H9 (cell line): ENCODE measurements around the gene TMEM236. TPM values are rescaled to one million over a fixed set of nuclear protein-coding genes. Genes with fewer than 3 reads are reported as not detected.

ENCODE experiments used
- DNase-seq: peaks from one replicate; pipeline ENCODE4 v3.0.0-alpha.2; 2017
- H2AFZ ChIP-seq: one replicate; pipeline ENCODE4 v1.6.1; 2013; ENCODE audit warnings: mild to moderate bottlenecking, low read length, control low read depth, moderate library complexity
- H2AK5ac ChIP-seq: 2 replicates; pipeline ENCODE4 v1.6.1; 2013; ENCODE audit warnings: low read length, control low read depth, mixed read lengths; ENCODE audit not compliant: insufficient read length
- H2BK120ac ChIP-seq: one replicate; pipeline ENCODE4 v1.6.1; 2013; ENCODE audit warnings: low read depth, mild to moderate bottlenecking, low read length, control low read depth, inconsistent platforms; ENCODE audit not compliant: poor library complexity, severe bottlenecking
- H2BK12ac ChIP-seq: 2 replicates; pipeline ENCODE4 v1.6.1; 2013; ENCODE audit warnings: low read length, control low read depth, mixed read lengths, low read depth; ENCODE audit not compliant: insufficient read length
- H2BK15ac ChIP-seq: 2 replicates; pipeline ENCODE4 v1.6.1; 2013; ENCODE audit warnings: low read depth, low read length, control low read depth
- H2BK20ac ChIP-seq: one replicate; pipeline ENCODE4 v1.6.1; 2013; ENCODE audit warnings: low read depth, mild to moderate bottlenecking, low read length, control low read depth, inconsistent platforms; ENCODE audit not compliant: poor library complexity, severe bottlenecking
- H2BK5ac ChIP-seq: 2 replicates; pipeline ENCODE4 v1.6.1; 2013; ENCODE audit warnings: low read length, control low read depth, mixed read lengths; ENCODE audit not compliant: insufficient read length
- H3K14ac ChIP-seq: 2 replicates; pipeline ENCODE4 v1.6.1; 2013; ENCODE audit warnings: low read length, control low read depth; ENCODE audit not compliant: insufficient read depth
- H3K18ac ChIP-seq: 2 replicates; pipeline ENCODE4 v1.6.1; 2013; ENCODE audit warnings: low read depth, mild to moderate bottlenecking, mixed read lengths, low read length, control low read depth; ENCODE audit not compliant: insufficient read length
- H3K23ac ChIP-seq: 2 replicates; pipeline ENCODE4 v1.6.1; 2013; ENCODE audit warnings: low read length, control low read depth, mixed read lengths, low read depth; ENCODE audit not compliant: insufficient read length
- H3K23me2 ChIP-seq: 2 replicates; pipeline ENCODE4 v1.6.1; 2013; ENCODE audit warnings: low read depth, mild to moderate bottlenecking, mixed read lengths, low read length, control low read depth; ENCODE audit not compliant: insufficient read length, poor library complexity, severe bottlenecking
- H3K27ac ChIP-seq: 2 replicates; pipeline ENCODE4 v1.5.1; 2013; ENCODE audit warnings: low read length, control low read depth, mixed read lengths, low read depth; ENCODE audit not compliant: insufficient read length
- H3K27me3 ChIP-seq: 2 replicates; pipeline ENCODE4 v1.6.1; 2013; ENCODE audit warnings: low read length, control low read depth, inconsistent platforms; ENCODE audit not compliant: insufficient read depth
- H3K4ac ChIP-seq: 2 replicates; pipeline ENCODE4 v1.6.1; 2013; ENCODE audit warnings: low read depth, mild to moderate bottlenecking, control low read depth, inconsistent platforms, low read length, moderate library complexity
- H3K4me1 ChIP-seq: 2 replicates; pipeline ENCODE4 v1.6.1; 2013; ENCODE audit warnings: low read length, control low read depth, inconsistent platforms; ENCODE audit not compliant: insufficient read depth
- H3K4me2 ChIP-seq: 2 replicates; pipeline ENCODE4 v1.6.1; 2013; ENCODE audit warnings: low read length, control low read depth, mixed read lengths; ENCODE audit not compliant: insufficient read length, insufficient read depth
- H3K56ac ChIP-seq: 2 replicates; pipeline ENCODE4 v1.6.1; 2013; ENCODE audit warnings: low read depth, mild to moderate bottlenecking, mixed read lengths, low read length, control low read depth; ENCODE audit not compliant: insufficient read length
- H3K79me1 ChIP-seq: 2 replicates; pipeline ENCODE4 v1.6.1; 2013; ENCODE audit warnings: low read depth, mild to moderate bottlenecking, moderate library complexity, low read length, control low read depth, inconsistent platforms; ENCODE audit not compliant: insufficient read depth, poor library complexity, severe bottlenecking
- H3K79me2 ChIP-seq: 2 replicates; pipeline ENCODE4 v1.6.1; 2013; ENCODE audit warnings: low read length, control low read depth, inconsistent platforms; ENCODE audit not compliant: insufficient read depth
- H3K9ac ChIP-seq: 2 replicates; pipeline ENCODE4 v1.6.1; 2013; ENCODE audit warnings: low read length, control low read depth, mixed read lengths; ENCODE audit not compliant: insufficient read length; ENCODE audit errors: extremely low read depth
- H3K9me3 ChIP-seq: one replicate; pipeline ENCODE4 v1.6.1; 2013; ENCODE audit warnings: low read depth, low read length, inconsistent platforms; ENCODE audit not compliant: control insufficient read depth
- H3T11ph ChIP-seq: one replicate; pipeline ENCODE4 v1.6.1; 2013; ENCODE audit warnings: mild to moderate bottlenecking, low read length, control low read depth, inconsistent platforms
- H4K20me1 ChIP-seq: one replicate; pipeline ENCODE4 v1.6.1; 2013; ENCODE audit not compliant: control insufficient read depth, insufficient read length, insufficient read depth
- H4K5ac ChIP-seq: 2 replicates; pipeline ENCODE4 v1.6.1; 2013; ENCODE audit warnings: low read depth, mild to moderate bottlenecking, mixed read lengths, low read length, control low read depth; ENCODE audit not compliant: insufficient read length
- H4K8ac ChIP-seq: replicated peaks from 2 replicates; pipeline ENCODE4 v1.6.1; 2013; ENCODE audit warnings: low read length, control low read depth, mixed read lengths, low read depth; ENCODE audit not compliant: insufficient read length
- H4K91ac ChIP-seq: 2 replicates; pipeline ENCODE4 v1.6.1; 2013; ENCODE audit warnings: low read depth, mild to moderate bottlenecking, moderate library complexity, mixed read lengths, low read length, control low read depth; ENCODE audit not compliant: insufficient read length
- H3K27ac Mint-ChIP-seq, 3 experiments: 2 replicates in 2 of 3; 3 replicates in 1 of 3; pipeline ENCODE4 v1.8.0; 2020 to 2021; ENCODE audit warnings: mixed read lengths in 3 of 3, mild to moderate bottlenecking in 1 of 3, moderate library complexity in 1 of 3
- H3K27me3 Mint-ChIP-seq: 2 replicates; pipeline ENCODE4 v1.8.0; 2021; ENCODE audit warnings: low read depth, mild to moderate bottlenecking, moderate library complexity, mixed read lengths
- H3K36me3 Mint-ChIP-seq, 3 experiments: 2 replicates in 2 of 3; 3 replicates in 1 of 3; pipeline ENCODE4 v1.8.0; 2020 to 2021; ENCODE audit warnings: low read depth in 3 of 3, mixed read lengths in 3 of 3; ENCODE audit not compliant: insufficient read depth in 1 of 3
- H3K4me1 Mint-ChIP-seq, 2 experiments: 2 replicates each; pipeline ENCODE4 v1.8.0; 2020; ENCODE audit warnings: mixed read lengths in 2 of 2
- H3K4me3 Mint-ChIP-seq, 2 experiments: 2 replicates in 1 of 2; 3 replicates in 1 of 2; pipeline ENCODE4 v1.8.0; 2020 to 2021; ENCODE audit warnings: mild to moderate bottlenecking in 2 of 2, mixed read lengths in 2 of 2, moderate library complexity in 1 of 2
- H3K9me3 Mint-ChIP-seq, 2 experiments: 2 replicates in 1 of 2; 3 replicates in 1 of 2; pipeline ENCODE4 v1.8.0; 2020; ENCODE audit warnings: mild to moderate bottlenecking in 2 of 2, mixed read lengths in 2 of 2, moderate library complexity in 1 of 2
- CTCF ChIP-seq: fragments of 200-600 bp; sonication (generic); conservative IDR thresholded peaks from 3 replicates; pipeline ENCODE4 v1.8.0; 2021; ENCODE audit warnings: antibody characterized with exemption, mild to moderate bottlenecking
- WGBS: extraction: QIAGEN DNeasy Blood & Tissue Kit; methylation state at CpG from one replicate; pipeline ENCODE4 v1.1.7; 2013; ENCODE audit warnings: missing lambda C conversion rate, low lambda C conversion rate, mixed read lengths; ENCODE audit not compliant: insufficient read length; ENCODE audit errors: extremely low coverage; 5-methylcytosine and 5-hydroxymethylcytosine counted together
- total RNA-seq: library from RNA; stranded (reverse); gene quantifications from 2 replicates; pipeline ENCODE4 v1.2.1, GENCODE V29; 2021

TMEM236 gene
- total RNA-seq, 1 experiment from 2014 or later = not detected

GRCh38 chr10:17831341-17831740, 79.3 kb downstream of the TMEM236 start:
- no peak for TF ChIP-seq CTCF
- H4K8ac ChIP-seq = no peak overlapping the region
- no peak overlapping the region for H4K5ac ChIP-seq
- no peak overlapping the region for H3K56ac ChIP-seq
- no peak overlapping the region for H2BK12ac ChIP-seq
- H3K79me1 ChIP-seq = no peaks in the 10 kb centered on the region
- H3K4me2 ChIP-seq = no peak overlapping the region
- no peak overlapping the region for H3K27ac ChIP-seq
- H3K79me2 ChIP-seq = no peaks in the 10 kb centered on the region
- H3K36me3 Mint-ChIP-seq = no peaks in the 10 kb centered on the region
- H3K18ac ChIP-seq = no peak overlapping the region
- no peak overlapping the region for H3K4ac ChIP-seq
- no peak overlapping the region for H2AK5ac ChIP-seq
- no peaks in the 10 kb centered on the region for H3K27me3 ChIP-seq
- no peak overlapping the region for H3K23ac ChIP-seq
- H4K20me1 ChIP-seq = no peaks in the 10 kb centered on the region
- H3K4me1 ChIP-seq = no peaks in the 10 kb centered on the region
- H2BK20ac ChIP-seq = no peak overlapping the region
- H3K9ac ChIP-seq = no peak overlapping the region
- H3K9me3 ChIP-seq = no peaks in the 10 kb centered on the region
- H2AFZ ChIP-seq = no peak overlapping the region
- no peaks in the 10 kb centered on the region for H3K23me2 ChIP-seq
- peaks cover 0 to 4% of the 10 kb centered on the region in 2 experiments; a peak in 2 of 4 replicates for H3K4me1 Mint-ChIP-seq
- peaks cover 2% of the 10 kb centered on the region for H3K27me3 Mint-ChIP-seq
- H3K14ac ChIP-seq = no peak overlapping the region
- H3K27ac Mint-ChIP-seq = no peak overlapping the region
- no peak overlapping the region for H3K4me3 Mint-ChIP-seq
- no peak overlapping the region for H4K91ac ChIP-seq
- H2BK15ac ChIP-seq = no peak overlapping the region
- H3K9me3 Mint-ChIP-seq = no peaks in the 10 kb centered on the region; a peak in 1 of 5 replicates
- no peak overlapping the region for H2BK120ac ChIP-seq
- WGBS = no CpG with 5 or more reads among the region's 1 CpG
- H3T11ph ChIP-seq = no peak overlapping the region
- no peak overlapping the region for H2BK5ac ChIP-seq
- DNase-seq = no peak
